Measurements from ENCODE around the gene TMED1.

GRCh38 chr19:10805758-10806247 lies 30.2 kb downstream of the TMED1 start:
- TF ChIP-seq POLR2A (IDR thresholded peaks at IDR 0.05; ENCODE audit: low read length) = no peak
- no peak for TF ChIP-seq GATA1 (IDR thresholded peaks at IDR 0.05; ENCODE audit: low read depth, low read length)

All from erythroblast (primary cell).